KOPT-K1 (cell line): ENCODE measurements around the gene TCERG1L.

Source experiments
- H3K27ac ChIP-seq: fragments of 200-600 bp; sonication (generic); 2 replicates; pipeline ENCODE4 v1.5.1; 2016; ENCODE audit warnings: antibody characterized with exemption, mild to moderate bottlenecking, low read depth, low read length; ENCODE audit not compliant: poor library complexity, severe bottlenecking
- H3K36me3 ChIP-seq: fragments of 200-600 bp; sonication (generic); 2 replicates; pipeline ENCODE4 v1.5.1; 2017; ENCODE audit warnings: antibody characterized with exemption, mild to moderate bottlenecking, low read length, moderate library complexity; ENCODE audit not compliant: insufficient read depth
- H3K9me3 ChIP-seq: fragments of 200-600 bp; sonication (generic); 2 replicates; pipeline ENCODE4 v1.5.1; 2017; ENCODE audit warnings: antibody characterized with exemption, low read length, mild to moderate bottlenecking; ENCODE audit not compliant: insufficient read depth, poor library complexity, severe bottlenecking

The TCERG1L gene

GRCh38 chr10:131068311-131068710 lies 243.2 kb downstream of the TCERG1L start:
- Histone ChIP-seq H3K36me3 (no peaks in the 10 kb centered on the region), H3K9me3 (no peaks in the 10 kb centered on the region), H3K27ac (no peak overlapping the region)

GRCh38 chr10:131067690-131068089 lies 243.8 kb downstream of the TCERG1L start:
- H3K27ac ChIP-seq = no peak overlapping the region
- H3K36me3 ChIP-seq = no peaks in the 10 kb centered on the region
- no peaks in the 10 kb centered on the region for H3K9me3 ChIP-seq

GRCh38 chr10:131065673-131066305 lies 245.7 kb downstream of the TCERG1L start:
- Histone ChIP-seq H3K36me3 (no peaks in the 10 kb centered on the region), H3K9me3 (no peaks in the 10 kb centered on the region)

GRCh38 chr10:131063311-131063710 lies 248.2 kb downstream of the TCERG1L start:
- H3K27ac ChIP-seq = no peak overlapping the region
- peaks cover 4% of the 10 kb centered on the region for H3K9me3 ChIP-seq
- H3K36me3 ChIP-seq = no peaks in the 10 kb centered on the region

More at GRCh38 chr10:131065673-131066305, 245.7 kb downstream of the TCERG1L start:
- H3K27ac ChIP-seq = no peak overlapping the region

- Histone ChIP-seq H3K9me3 (peaks cover 4% of the 10 kb centered on the region), H3K36me3 (no peaks in the 10 kb centered on the region), H3K27ac (no peak overlapping the region)
Observed at GRCh38 chr10:131062621-131063260, 248.8 kb downstream of the TCERG1L start.

GRCh38 chr10:131061216-131061615 lies 250.3 kb downstream of the TCERG1L start:
- peaks cover 4% of the 10 kb centered on the region for H3K9me3 ChIP-seq
- H3K36me3 ChIP-seq = no peaks in the 10 kb centered on the region
- no peak overlapping the region for H3K27ac ChIP-seq

GRCh38 chr10:131059881-131060280 lies 251.6 kb downstream of the TCERG1L start:
- H3K36me3 ChIP-seq = no peaks in the 10 kb centered on the region
- H3K9me3 ChIP-seq = peaks cover 4% of the 10 kb centered on the region
- H3K27ac ChIP-seq = no peak overlapping the region

- H3K9me3 ChIP-seq = peaks cover 4% of the 10 kb centered on the region
- H3K36me3 ChIP-seq = no peaks in the 10 kb centered on the region
- no peak overlapping the region for H3K27ac ChIP-seq
Observed at GRCh38 chr10:131058799-131059198, 252.7 kb downstream of the TCERG1L start.

GRCh38 chr10:131056781-131057180 lies 254.7 kb downstream of the TCERG1L start:
- Histone ChIP-seq H3K36me3 (no peaks in the 10 kb centered on the region), H3K9me3 (peaks cover 11% of the 10 kb centered on the region), H3K27ac (no peak overlapping the region)

GRCh38 chr10:131056091-131056579 lies 255.4 kb downstream of the TCERG1L start:
- peaks cover 15% of the 10 kb centered on the region for H3K9me3 ChIP-seq
- no peaks in the 10 kb centered on the region for H3K36me3 ChIP-seq
- no peak overlapping the region for H3K27ac ChIP-seq

GRCh38 chr10:131055437-131055836 lies 256.1 kb downstream of the TCERG1L start:
- H3K27ac ChIP-seq = no peak overlapping the region
- no peaks in the 10 kb centered on the region for H3K36me3 ChIP-seq
- H3K9me3 ChIP-seq = peaks cover 15% of the 10 kb centered on the region

- Histone ChIP-seq H3K36me3 (no peaks in the 10 kb centered on the region), H3K9me3 (peaks cover 11% of the 10 kb centered on the region)
Observed at GRCh38 chr10:131053192-131053591, 258.3 kb downstream of the TCERG1L start.

GRCh38 chr10:131050162-131050766 lies 261.3 kb downstream of the TCERG1L start:
- Histone ChIP-seq H3K27ac (no peak overlapping the region), H3K36me3 (no peaks in the 10 kb centered on the region), H3K9me3 (peaks cover 11% of the 10 kb centered on the region)

More at GRCh38 chr10:131053192-131053591, 258.3 kb downstream of the TCERG1L start:
- no peak overlapping the region for H3K27ac ChIP-seq

GRCh38 chr10:131049016-131049415 lies 262.5 kb downstream of the TCERG1L start:
- no peak overlapping the region for H3K27ac ChIP-seq
- H3K36me3 ChIP-seq = no peaks in the 10 kb centered on the region
- peaks cover 11% of the 10 kb centered on the region for H3K9me3 ChIP-seq

- H3K36me3 ChIP-seq = no peaks in the 10 kb centered on the region
- no peak overlapping the region for H3K27ac ChIP-seq
- peaks cover 11% of the 10 kb centered on the region for H3K9me3 ChIP-seq
Observed at GRCh38 chr10:131048606-131049005, 262.9 kb downstream of the TCERG1L start.
